NCI-H2196 (cell line): ENCODE results near the gene LILRB3.
A peak's percentile ranks its signal among the peaks of the same experiment; 100 is the strongest.
"Not testable (repeated sequence)": the region's sequence is repeated elsewhere in the genome, so short reads cannot be mapped to it uniquely, and the experiment has no call there.

Experiments
- DNase-seq: peaks from one replicate; lab custom pipeline; 2025; ENCODE audit not compliant: unreplicated experiment; lab: John Stamatoyannopoulos, UW

Gene LILRB3

GRCh38 chr19:54242646-54243045 lies 19.8 kb upstream of the LILRB3 start, which contains the start of gene LILRA6:
TSS of gene LILRA6 (minus strand) at chr19:54242790.
- DNase-seq, result not testable (repeated sequence)

GRCh38 chr19:54242234-54242633 lies 19.4 kb upstream of the LILRB3 start:
- not testable (repeated sequence) for DNase-seq

GRCh38 chr19:54240372-54241336 lies 17.8 kb upstream of the LILRB3 start:
- not testable (repeated sequence) for DNase-seq

- not testable (repeated sequence) for DNase-seq
Observed at GRCh38 chr19:54239491-54240371, 16.9 kb upstream of the LILRB3 start.

GRCh38 chr19:54233941-54234340 lies 11.1 kb upstream of the LILRB3 start:
- no peak for DNase-seq

GRCh38 chr19:54231077-54231931 lies 8.5 kb upstream of the LILRB3 start:
- peak; percentile 92 for DNase-seq

GRCh38 chr19:54230031-54230430 lies 7.2 kb upstream of the LILRB3 start:
- no peak for DNase-seq

- no peak for DNase-seq
Observed at GRCh38 chr19:54229146-54229545, 6.3 kb upstream of the LILRB3 start.

- not testable (repeated sequence) for DNase-seq
Observed at GRCh38 chr19:54224619-54225018, 1.8 kb upstream of the LILRB3 start.

GRCh38 chr19:54223937-54224281 lies 1.1 kb upstream of the LILRB3 start:
- DNase-seq, result not testable (repeated sequence)

GRCh38 chr19:54223277-54223936 lies 600 bp upstream of the LILRB3 start:
- DNase-seq, result not testable (repeated sequence)

- not testable (repeated sequence) for DNase-seq
Observed at GRCh38 chr19:54221947-54222346, 860 bp downstream of the LILRB3 start.

- DNase-seq, result not testable (repeated sequence)
Observed at GRCh38 chr19:54219702-54220101, 3.1 kb downstream of the LILRB3 start.

- DNase-seq, result no peak
Observed at GRCh38 chr19:54218960-54219661, 3.7 kb downstream of the LILRB3 start.

- DNase-seq, result no peak
Observed at GRCh38 chr19:54218259-54218658, 4.5 kb downstream of the LILRB3 start.

GRCh38 chr19:54217517-54218247 lies 5.1 kb downstream of the LILRB3 start:
- not testable (repeated sequence) for DNase-seq

- no peak for DNase-seq
Observed at GRCh38 chr19:54216869-54217268, 5.9 kb downstream of the LILRB3 start.

- not testable (repeated sequence) for DNase-seq
Observed at GRCh38 chr19:54214734-54215133, 8.1 kb downstream of the LILRB3 start.

- DNase-seq, result not testable (repeated sequence)
Observed at GRCh38 chr19:54214217-54214616, 8.6 kb downstream of the LILRB3 start.
